T-helper 1 cell treated with Interleukin-12 subunit alpha and Interleukin-12 subunit beta and Interleukin-4 antibody, amounts not matched to agents 30 ng/mL and 1 ng/mL, for 36 hours (primary cell): ENCODE results near the gene ZNF799. TPM values are rescaled to one million over a fixed set of nuclear protein-coding genes. Genes with fewer than 3 reads are reported as not detected.
"Not testable (repeated sequence)": the region's sequence is repeated elsewhere in the genome, so short reads cannot be mapped to it uniquely, and the experiment has no call there.

Source experiments
- intact Hi-C: fragments of 100-400 bp; cut with micrococcal nuclease; formaldehyde crosslinking; loops from one replicate; pipeline ENCODE4 v1.15.1; 2024
- total RNA-seq: library from RNA; stranded (reverse); gene quantifications from 2 replicates; pipeline ENCODE4 v1.2.3, GENCODE V29; 2022

ZNF799 gene
- total RNA-seq, result 3.9 and 4.2 TPM in 2 replicates

DNA sequence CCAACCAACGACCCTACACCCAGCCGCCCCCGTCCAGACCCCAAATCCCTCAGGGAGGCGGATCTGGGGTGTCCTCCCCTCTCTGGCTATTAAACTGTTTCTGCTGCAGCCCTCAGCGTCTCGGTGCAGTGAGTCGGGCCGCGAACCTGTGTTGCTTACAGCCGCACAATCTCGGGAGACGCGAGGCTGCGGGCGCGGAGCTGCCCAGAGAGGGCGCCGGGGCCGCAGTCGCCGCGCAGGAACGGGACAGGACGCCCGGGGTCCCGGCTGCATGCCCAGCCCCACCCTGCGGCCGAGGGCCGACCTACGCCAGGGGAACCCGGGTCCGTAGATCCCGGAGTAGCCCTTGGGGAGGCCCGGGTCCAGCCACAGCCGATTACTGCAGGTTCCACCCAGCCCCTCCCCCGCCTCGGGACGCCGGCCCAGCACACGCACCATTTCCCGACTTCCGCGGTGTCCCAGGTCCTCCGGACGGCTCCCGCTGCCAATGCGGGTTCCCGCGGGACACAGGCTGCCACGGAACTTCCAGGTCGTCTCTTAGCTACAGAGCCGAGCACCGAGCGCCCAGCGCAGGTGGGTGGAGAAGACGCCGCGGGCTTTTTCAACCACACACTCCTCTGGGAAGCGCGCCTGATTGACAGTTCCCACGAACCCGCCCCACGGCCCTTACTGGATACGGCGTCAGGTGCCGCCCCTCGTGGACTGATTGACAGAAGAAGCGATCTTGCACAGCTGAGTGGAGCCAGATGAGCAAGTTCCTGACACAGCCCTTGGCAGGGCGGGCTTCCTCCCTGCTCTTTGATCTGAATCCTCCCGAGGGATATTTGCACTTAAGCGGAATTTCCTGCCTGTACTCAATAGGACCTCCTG lies at the start of gene ZNF799:
Gene ZNF799, minus strand, starts transcription at position 639 of the 870 bp plus-strand sequence. Its CDS starts 201 bp downstream, at position 438.
- intact Hi-C loops, result loop anchor here (1.0 to 5.0 kb wide), 7 partner anchors 40 to 266 kb away; partner anchors contain the start of genes MAN2B1, WDR83, ZNF136 and ZNF44

DNA sequence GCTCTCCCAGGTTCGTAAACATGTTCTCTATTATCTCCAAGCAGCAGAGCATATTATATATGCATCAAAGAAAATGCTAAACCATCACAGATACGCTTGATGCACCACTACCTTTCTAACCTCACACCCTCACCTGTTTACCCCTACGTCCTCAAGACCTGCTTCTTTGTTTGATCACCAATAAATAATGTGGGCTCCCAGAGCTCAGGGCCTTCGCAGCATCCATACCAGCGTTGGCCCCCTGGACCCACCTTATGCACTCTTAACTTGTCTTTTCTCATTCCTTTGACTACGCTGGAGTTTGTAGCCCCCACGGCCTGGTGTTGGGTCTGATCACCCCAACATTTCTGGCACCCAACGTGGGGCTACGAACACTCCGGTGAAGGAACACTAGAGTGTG lies 49.8 kb upstream of the ZNF799 start:
- intact Hi-C loops, result no loop called here

DNA sequence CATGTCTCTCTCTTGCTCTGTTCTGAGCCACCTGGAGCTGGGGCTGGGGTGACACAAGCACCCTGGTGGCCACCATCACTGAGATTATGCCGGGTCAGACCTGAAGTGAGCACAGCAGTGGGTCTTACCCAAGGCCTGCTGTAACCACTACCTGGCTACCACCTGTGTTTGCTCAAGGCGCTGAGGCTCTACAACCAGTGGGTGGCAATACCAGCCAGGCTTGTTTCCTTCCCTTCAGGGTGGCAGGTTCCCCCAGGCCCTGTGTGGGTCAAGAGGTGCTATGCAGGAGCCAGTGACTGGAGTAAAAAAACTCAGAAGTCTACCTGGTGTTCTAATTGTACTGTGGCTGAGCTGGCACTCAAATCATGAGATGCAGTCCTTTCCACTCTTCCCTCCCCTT lies 47.7 kb upstream of the ZNF799 start:
- intact Hi-C loops, result no loop called here

DNA sequence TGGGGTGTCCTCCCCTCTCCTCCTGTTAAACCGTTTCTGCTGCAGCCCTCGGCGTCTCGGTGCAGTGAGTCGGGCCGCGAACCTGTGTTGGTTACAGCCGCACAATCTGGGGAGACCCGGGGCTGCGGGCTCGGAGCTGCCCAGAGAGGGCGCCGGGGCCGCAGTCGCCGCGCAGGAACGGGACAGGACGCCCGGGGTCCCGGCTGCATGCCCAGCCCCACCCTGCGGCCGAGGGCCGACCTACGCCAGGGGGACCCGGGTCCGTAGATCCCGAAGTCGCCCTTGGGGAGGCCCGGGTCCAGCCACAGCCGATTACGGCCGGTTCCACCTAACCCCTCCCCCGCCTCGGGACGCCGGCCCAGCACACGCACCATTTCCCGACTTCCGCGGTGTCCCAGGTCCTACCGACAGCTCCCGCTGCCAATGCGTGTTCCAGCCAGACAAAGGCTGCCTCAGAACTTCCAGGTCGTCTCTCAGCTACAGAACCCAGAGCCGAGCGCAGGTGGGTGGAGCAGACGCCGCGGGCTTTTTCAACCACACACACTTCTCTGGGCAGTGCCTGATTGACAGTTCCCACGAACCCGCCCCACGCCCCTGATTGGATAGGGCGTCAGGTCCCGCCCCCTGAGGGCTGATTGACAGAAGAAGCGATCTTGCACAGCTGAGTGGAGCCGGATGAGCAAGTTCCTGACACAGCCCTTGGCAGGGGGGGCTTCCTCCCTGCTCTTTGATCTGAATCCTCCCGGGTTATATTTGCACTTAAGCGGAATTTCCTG lies 39.7 kb upstream of the ZNF799 start, which contains the start of gene ZNF443:
Gene ZNF443, minus strand, starts transcription at position 481 of the 776 bp plus-strand sequence. Its CDS starts 107 bp downstream, at position 374.
- intact Hi-C loops, result loop anchor here (1.0 to 5.0 kb wide), 12 partner anchors 39 to 702 kb away; partner anchors contain the start of genes GET3, MAN2B1, TNPO2 and WDR83

DNA sequence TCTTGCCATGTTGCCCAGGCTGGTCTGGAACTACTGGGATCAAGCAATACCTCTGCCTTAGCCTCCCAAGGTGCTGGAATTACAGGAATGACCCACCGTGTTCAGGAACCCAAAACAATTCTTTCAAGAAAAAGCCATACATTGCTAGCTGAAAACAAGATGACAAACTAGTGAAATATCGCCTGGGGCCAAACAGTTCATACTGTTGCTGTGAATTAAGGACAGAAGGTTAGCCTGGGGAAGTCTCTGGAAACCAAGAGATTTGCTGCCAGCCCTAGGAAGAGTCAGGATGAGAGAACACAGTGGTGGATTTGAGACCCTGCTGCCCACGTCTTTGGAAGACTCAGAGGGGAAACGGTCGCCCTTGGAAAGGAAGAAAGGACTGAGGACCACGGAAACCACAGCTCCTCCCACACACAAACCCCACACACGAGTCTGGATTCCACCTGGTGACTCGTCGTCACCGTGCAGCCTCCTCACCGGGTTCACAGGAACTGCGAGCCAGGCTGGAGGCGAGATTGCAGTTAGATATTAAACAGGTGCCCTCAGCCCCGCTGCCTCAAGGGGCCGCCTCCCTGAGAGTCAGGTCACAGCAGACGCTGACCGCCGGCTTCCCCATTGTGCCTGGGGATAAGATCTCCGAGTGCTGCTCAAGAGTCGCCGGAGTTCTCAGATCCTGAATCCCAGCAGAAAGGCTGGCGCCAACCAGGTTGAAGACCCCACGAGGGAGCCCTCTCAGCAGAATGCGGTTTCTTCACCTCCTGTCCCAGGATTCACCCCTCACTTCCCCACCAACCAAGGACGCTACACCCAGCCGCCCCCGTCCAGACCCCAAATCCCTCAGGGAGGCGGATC lies 38.8 kb upstream of the ZNF799 start:
- intact Hi-C loops, result loop anchor here (2.0 to 5.0 kb wide), 6 partner anchors 171 to 701 kb away; partner anchors contain the start of genes GET3, MAN2B1, TNPO2 and WDR83

DNA sequence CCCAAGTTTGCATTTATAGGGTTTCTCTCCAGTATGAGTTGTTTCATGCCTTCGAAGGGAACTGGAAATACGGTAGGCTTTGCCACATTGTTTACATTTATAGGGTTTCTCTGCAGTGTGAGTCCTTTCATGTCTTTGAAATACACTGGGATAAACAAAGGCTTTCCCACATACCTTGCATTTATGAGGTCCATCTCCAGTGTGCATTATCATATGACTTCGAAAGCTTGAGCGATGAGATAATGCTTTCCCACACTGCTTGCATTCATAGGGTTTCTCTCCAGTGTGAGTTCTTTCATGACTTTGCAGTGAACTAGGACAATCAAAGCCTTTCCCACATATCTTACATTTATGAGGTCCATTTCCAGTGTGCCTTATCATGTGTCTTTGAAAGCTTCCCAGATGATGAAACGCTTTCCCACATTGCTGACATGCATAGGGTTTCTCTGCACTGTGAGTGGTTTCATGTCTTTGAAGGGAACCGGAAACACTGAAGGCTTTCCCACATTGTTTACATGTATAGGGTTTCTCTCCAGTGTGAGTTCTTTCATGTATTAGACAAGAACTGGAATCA lies 29.7 kb upstream of the ZNF799 start:
- intact Hi-C loops, result not testable (repeated sequence)

DNA sequence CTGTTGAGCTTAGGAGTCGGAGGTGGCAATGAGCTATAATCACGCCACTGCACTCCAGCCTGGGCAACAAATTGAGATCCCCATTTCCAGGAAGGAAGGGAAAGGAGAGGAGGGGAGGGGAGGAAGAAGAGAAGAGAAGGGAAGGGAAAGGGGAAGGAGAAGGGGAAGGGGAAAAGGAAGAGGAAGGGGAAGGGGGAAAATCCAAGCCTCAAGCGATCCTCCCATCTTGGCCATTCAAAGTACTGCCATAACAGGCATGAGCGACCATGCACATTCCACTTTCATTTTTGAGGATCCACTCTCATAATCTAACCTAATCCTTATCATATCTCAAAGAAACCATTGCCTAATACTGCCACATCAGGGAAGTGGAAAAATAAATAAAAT lies 24.8 kb upstream of the ZNF799 start:
- intact Hi-C loops, result no loop called here

DNA sequence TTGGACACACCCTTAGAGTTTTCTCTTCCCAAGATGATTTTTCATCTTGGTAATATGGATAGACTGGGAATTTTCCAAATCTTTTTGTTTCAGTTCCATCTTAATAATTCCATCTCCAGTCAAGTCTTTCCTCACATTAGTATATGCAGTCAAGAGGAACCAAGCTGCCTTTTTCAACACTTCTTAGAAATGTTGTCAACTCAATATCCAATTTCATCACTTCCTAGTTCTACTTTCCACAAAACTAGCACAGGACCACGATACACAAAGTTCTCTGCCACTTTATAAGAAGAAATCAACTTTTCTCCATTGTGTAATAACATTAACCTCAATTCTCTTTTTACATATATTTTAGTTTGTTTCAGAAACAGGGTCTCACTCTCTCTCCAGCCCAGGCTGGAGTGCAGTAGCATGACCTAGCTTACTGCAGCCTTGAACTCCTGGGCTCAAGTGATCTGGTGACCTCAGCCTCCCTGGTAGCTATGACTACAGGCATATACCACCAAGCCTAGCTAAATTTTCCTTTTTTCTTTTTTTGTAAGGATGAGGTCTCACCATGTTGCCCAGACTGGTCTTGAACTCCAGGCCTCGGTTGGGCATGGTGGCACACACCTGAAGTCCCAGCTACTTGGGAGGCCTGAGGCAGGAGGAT lies 24.3 kb upstream of the ZNF799 start:
- intact Hi-C loops, result no loop called here

DNA sequence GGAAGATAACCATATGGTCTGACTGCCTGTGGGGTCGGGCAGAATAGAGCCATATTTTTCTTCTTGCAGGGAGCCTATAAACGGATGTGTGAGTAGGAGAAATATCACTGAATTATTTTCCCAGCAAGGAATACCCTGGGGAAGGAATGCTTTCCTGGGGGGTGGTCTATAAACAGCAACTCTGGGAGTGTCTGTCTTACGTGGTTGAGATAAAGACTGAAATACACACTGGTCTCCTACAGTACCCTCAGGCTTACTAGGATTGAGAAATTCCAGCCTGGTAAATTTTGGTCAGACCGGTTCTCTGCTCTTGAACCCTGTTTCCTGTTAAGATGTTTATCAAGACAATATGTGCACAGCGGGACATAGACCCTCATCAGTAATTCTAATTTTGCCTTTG lies 16.2 kb upstream of the ZNF799 start:
- intact Hi-C loops, result not testable (repeated sequence)

DNA sequence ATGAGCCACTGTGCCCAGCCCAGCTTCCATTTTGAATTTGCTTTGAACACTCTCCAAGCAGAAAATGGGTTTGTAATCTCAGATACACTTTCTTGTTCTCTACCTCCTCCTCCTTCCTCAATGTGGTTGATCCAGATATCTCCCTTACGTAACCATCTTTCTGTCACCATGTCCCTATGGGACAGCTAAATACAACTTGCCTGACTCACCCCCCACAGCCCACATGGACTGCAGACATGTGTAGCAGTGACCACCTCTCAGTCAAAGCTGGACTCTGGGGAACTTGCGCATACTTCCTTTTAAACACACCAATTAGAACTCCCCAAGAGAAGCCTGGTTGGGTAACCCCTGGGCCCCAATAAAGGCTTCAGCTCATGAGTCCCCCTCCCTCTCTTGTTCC lies 10.8 kb upstream of the ZNF799 start:
- intact Hi-C loops, result no loop called here

DNA sequence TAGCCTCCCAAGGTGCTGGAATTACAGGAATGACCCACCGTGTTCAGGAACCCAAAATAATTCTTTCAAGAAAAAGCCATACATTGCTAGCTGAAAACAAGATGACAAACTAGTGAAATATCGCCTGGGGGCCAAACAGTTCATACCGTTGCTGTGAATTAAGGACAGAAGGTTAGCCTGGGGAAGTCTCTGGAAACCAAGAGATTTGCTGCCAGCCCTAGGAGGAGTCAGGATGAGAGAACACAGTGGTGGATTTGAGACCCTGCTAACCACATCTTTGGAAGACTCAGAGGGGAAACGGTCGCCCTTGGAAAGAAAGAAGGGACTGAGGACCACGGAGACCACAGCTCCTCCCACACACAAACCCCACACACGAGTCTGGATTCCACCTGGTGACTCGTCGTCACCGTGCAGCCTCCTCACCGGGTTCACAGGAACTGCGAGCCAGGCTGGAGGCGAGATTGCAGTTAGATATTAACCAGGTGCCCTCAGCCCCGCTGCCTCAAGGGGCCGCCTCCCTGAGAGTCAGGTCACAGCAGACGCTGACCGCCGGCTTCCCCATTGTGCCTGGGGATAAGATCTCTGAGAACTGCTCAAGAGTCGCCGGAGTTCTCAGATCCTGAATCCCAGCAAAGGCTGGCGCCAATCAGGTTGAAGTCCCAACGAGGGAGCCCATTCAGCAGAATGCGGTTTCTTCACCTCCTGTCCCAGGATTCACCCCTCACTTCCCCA lies 1.0 kb downstream of the ZNF799 start:
- intact Hi-C loops, result loop anchor here (2.0 to 5.0 kb wide), 3 partner anchors 105 to 267 kb away; partner anchors contain the start of genes MAN2B1, WDR83, ZNF136 and ZNF44

DNA sequence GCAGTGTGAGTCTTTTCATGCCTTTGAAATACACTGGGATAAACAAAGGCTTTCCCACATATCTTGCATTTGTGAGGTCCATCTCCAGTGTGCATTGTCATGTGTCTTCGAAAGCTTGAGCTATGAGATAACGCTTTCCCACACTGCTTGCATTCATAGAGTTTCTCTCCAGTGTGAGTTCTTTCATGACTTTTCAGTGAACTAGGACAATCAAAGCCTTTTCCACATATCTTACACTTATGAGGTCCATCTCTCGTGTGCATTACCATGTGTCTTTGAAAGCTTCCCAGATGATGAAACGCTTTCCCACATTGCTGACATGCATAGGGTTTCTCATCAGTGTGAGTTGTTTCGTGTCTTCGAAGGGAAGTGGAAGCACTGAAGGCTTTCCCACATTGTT lies 9.9 kb downstream of the ZNF799 start:
- intact Hi-C loops, result not testable (repeated sequence)

DNA sequence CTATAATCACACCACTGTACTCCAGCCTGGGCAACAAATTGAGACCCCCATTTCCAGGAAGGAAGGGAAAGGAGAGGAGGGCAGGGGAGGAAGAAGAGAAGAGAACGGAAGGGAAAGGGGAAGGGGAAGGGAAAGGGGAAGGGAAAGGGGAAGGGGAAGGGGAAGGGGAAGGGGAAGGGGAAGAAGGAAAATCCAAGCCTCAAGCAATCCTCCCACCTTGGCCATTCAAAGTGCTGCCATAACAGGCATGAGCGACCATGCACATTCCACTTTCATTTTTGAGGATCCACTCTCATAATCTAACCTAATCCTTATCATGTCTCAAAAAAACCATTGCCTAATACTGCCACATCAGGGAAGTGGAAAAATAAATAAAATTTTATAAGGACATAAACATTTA lies 14.7 kb downstream of the ZNF799 start:
- intact Hi-C loops, result not testable (repeated sequence)

DNA sequence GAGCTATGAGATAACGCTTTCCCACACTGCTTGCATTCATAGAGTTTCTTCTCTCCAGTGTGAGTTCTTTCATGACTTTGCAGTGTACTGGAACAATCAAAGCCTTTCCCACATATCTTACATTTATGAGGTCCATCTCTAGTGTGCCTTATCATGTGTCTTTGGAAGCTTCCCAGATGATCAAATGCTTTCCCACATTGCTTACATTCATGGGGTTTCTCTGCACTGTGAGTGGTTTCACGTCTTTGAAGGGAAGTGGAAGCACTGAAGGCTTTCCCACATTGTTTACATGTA lies 20.7 kb downstream of the ZNF799 start:
- intact Hi-C loops, result no loop called here

DNA sequence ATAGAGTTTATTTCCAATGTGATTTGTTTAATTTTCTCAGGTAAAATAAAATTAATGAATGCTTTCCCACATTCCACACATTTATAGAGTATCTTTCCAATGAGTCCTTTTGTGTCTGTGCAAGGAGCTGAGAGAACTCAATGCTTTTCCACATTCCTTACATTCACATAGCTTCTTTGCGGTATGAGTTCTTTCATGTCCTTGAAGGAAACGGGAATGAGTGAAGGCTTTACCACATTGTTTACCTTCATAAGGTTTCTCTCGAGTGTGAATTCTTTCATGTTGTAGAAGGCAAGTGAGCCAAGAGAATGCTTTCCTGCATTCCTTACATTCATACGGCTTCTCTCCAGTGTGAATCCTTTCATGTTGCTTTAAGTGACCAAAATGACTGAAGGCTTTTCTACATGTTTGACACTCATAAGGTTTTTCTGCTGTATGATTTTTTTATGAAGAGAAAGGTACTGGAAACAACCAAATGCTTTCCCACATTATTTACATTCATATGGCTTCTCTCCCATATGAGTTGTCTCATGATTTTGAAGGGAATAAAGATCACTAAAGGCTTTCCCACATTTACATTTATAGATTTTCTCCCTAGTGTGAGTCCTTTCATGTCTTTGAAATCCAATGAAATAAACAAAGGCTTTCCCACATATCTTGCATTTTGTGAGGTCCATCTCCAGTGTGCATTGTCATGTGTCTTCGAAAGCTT lies 21.2 kb downstream of the ZNF799 start:
- intact Hi-C loops, result no loop called here

DNA sequence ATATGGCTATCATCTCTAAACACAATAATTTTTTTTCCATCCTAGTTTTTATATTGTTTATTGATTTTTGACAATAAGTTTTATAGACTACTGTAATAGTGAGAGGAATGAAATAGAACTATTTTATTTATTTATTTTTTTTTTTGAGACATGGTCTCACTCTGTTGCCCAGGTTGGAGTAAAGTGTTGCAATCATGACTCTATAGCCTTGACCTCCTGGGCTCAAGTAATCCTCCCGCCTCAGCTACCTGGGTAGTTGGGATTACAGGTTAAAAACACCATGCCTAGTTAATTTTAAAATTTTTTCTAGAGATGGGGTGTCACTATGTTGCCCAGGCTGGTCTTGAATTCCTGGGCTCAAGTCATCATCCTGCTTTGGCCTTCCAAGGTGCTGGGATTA lies 27.0 kb downstream of the ZNF799 start:
- intact Hi-C loops, result no loop called here

DNA sequence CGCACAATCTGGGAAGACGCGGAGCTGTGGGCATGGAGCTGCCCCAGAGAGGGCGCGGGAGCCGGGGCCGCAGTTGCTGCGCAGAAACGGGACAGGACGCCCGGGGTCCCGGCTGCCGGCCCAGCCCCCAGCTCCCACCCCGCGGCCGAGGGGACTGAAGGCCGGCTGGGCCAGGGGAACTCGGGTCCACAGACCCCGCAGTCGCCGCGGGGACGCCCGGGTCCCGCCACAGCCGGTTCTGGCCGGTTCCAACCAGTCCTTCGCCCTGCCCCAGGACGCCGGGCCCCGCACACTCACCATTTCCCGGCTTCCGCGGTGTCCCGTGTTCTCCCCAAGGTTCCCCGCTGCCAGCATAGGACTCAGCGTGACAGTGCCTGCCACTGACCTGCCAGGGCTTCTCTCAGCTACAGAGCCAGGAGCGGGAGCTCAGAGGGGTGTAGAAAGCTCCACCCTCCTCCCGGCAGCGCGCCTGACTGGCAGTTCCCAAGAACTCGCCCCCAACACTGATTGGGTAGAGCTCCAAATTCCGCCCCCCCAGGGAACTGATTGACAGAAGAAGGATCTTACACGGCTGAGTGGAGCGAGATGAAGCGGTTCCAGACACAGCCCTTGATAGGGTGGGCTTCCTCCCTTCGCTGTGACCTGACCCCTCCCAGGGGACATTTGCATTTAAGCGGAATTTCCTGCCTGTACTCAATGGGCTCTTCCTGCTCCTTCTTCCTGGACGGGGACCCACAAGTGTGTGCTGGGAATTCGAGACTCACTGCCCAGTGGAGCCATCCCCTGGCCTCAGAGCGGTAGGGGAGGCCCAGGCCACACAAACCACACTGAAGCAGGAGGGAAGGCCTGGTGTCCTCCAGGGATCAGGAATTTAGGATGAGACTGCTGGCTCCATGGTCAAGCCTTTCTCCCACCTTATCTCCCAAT lies 35.6 kb downstream of the ZNF799 start, which contains the start of gene ZNF442:
Gene ZNF442, minus strand, starts transcription at position 448 of the 927 bp plus-strand sequence. CDS start 2,052 bp downstream, outside the sequence.
- intact Hi-C loops, result loop anchor here (1.0 kb wide), 2 partner anchors 32 to 72 kb away; partner anchors contain the start of gene ZNF563
